Raji (cell line): ENCODE measurements around the gene PRR19.
A peak's percentile ranks its signal among the peaks of the same experiment; 100 is the strongest.

Source experiments
- POLR2A ChIP-seq: IDR thresholded peaks from 2 replicates; pipeline ENCODE4 v1.6.1; 2011; ENCODE audit warnings: low read depth, low read length, control low read depth; ENCODE audit not compliant: insufficient read depth

PRR19 gene

GRCh38 chr19:42324655-42325307, 22.8 kb downstream of the PRR19 start:
- no peak for TF ChIP-seq POLR2A

GRCh38 chr19:42325308-42325895, 23.5 kb downstream of the PRR19 start, which contains the start of gene MEGF8:
MEGF8 (plus strand) TSS chr19:42325635; CDS start chr19:42326244, 609 bp downstream.
- TF ChIP-seq POLR2A = peak; percentile 73

GRCh38 chr19:42325896-42326771, 24.2 kb downstream of the PRR19 start:
- TF ChIP-seq POLR2A = no peak

- TF ChIP-seq POLR2A = no peak
Observed at GRCh38 chr19:42326969-42327368, 25.0 kb downstream of the PRR19 start.

GRCh38 chr19:42327381-42327780, 25.4 kb downstream of the PRR19 start:
- no peak for TF ChIP-seq POLR2A

- TF ChIP-seq POLR2A = no peak
Observed at GRCh38 chr19:42328106-42328505, 26.2 kb downstream of the PRR19 start.

- TF ChIP-seq POLR2A = no peak
Observed at GRCh38 chr19:42328854-42329253, 26.9 kb downstream of the PRR19 start.

- no peak for TF ChIP-seq POLR2A
Observed at GRCh38 chr19:42330241-42330711, 28.3 kb downstream of the PRR19 start.

- TF ChIP-seq POLR2A = no peak
Observed at GRCh38 chr19:42332059-42332458, 30.1 kb downstream of the PRR19 start.

GRCh38 chr19:42333018-42333417, 31.1 kb downstream of the PRR19 start:
- no peak for TF ChIP-seq POLR2A

GRCh38 chr19:42333975-42334696, 32.2 kb downstream of the PRR19 start:
- TF ChIP-seq POLR2A = no peak

GRCh38 chr19:42334697-42335373, 32.9 kb downstream of the PRR19 start:
- TF ChIP-seq POLR2A = no peak

- TF ChIP-seq POLR2A = no peak
Observed at GRCh38 chr19:42335374-42335936, 33.5 kb downstream of the PRR19 start.

GRCh38 chr19:42335971-42336370, 34.0 kb downstream of the PRR19 start:
- TF ChIP-seq POLR2A = no peak
